ENCODE results near the gene PRKCZ. TPM values are rescaled to one million over a fixed set of nuclear protein-coding genes. Genes with fewer than 3 reads are reported as not detected.
A peak's percentile ranks its signal among the peaks of the same experiment; 100 is the strongest.

The PRKCZ gene
- total and polyA plus RNA-seq, 9 donors: 3.4 to 16.1 (median 5.8) TPM

DNA sequence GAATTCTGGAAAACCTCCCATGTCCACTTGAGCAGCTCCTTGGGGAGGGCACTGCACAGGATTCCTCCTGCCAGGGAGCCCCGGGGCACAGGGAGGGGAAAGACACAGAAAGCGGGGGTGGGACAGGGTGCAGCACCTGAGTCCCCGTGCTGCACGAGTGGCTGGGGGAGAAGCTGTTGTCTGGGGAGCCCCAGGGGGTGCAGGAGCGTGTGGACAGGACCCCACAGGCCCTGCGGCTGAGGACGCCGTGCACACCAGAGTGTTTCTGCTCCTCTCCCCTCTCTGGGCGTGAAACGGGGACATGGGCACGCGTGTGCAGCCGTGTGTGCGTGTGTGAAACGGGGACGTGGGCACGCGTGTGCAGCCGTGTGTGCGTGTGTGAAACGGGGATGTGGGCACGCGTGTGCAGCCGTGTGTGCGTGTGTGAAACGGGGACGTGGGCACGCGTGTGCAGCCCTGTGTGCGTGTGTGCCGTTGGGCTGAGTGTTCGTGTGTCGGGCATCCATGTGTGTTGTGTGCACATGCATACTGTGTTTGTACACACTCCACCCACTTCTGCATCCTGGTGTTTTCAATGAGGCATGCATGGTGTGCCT, 122.4 kb downstream of the PRKCZ start:
- Histone ChIP-seq H3K36me3 (no peaks in the 10 kb centered on the region), H3K9me3 (no peaks in the 10 kb centered on the region), H3K4me1 (ENCODE audit: insufficient read depth) (peaks cover 9% of the 10 kb centered on the region), H3K4me3 (no peak overlapping the region), H3K27me3 (no peaks in the 10 kb centered on the region), H3K27ac (no peak overlapping the region)
- WGBS, 3 donors: 89 to 93% (median 89%) methylated on average over 33 of the region's 33 CpGs
- peak in 1 of 5 donors; percentile 17 for DNase-seq
- intact Hi-C loops (cut with DNase I): loop anchor here in 2 of 4 donors (10.0 kb wide), 2 partner anchors 228 to 372 kb away; no protein-coding TSS in a partner anchor
- TF ChIP-seq, protein P1, sequence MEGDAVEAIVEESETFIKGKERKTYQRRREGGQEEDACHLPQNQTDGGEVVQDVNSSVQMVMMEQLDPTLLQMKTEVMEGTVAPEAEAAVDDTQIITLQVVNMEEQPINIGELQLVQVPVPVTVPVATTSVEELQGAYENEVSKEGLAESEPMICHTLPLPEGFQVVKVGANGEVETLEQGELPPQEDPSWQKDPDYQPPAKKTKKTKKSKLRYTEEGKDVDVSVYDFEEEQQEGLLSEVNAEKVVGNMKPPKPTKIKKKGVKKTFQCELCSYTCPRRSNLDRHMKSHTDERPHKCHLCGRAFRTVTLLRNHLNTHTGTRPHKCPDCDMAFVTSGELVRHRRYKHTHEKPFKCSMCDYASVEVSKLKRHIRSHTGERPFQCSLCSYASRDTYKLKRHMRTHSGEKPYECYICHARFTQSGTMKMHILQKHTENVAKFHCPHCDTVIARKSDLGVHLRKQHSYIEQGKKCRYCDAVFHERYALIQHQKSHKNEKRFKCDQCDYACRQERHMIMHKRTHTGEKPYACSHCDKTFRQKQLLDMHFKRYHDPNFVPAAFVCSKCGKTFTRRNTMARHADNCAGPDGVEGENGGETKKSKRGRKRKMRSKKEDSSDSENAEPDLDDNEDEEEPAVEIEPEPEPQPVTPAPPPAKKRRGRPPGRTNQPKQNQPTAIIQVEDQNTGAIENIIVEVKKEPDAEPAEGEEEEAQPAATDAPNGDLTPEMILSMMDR (IDR thresholded peaks at IDR 0.05): no peak

DNA sequence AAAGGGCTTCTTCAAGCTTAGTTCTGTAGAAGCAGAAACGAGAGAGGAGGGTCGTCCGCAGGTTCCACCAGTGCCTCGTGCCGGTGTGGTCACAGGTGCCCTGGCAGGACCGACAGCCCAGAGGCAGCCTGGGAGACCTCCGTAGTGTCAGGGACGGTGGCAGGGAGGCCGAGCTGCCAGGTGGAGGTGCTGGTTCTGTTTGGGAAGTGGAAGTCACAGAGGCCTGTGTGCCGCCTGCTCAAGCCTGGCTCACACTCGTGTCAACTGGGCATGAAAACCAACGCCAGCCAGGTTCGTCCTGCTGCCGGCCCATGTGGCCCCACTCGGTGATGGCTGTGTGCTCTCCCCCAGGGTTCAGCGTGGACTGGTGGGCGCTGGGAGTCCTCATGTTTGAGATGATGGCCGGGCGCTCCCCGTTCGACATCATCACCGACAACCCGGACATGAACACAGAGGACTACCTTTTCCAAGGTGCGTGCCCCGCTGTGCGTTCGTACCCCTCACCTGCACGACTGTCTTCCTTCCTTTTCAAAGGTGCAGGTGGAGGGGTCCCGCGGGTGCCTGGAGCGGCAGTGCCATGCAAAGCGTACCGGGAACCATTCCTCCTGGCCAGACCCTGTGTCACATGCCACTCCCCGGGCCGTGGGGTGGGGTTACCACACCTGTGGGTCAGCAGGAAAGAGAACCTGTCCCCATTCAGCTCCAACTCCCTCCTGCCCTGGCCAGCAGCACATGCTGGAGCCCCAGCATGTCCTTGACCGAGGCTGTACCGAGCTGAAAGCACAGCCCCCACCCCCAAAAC, 123.5 kb downstream of the PRKCZ start:
- no peaks in the 10 kb centered on the region for H3K36me3 ChIP-seq
- H3K9me3 ChIP-seq: no peaks in the 10 kb centered on the region
- peaks cover 9% of the 10 kb centered on the region for H3K4me1 ChIP-seq (ENCODE audit: insufficient read depth)
- no peak overlapping the region for H3K27ac ChIP-seq
- no peak overlapping the region for H3K4me3 ChIP-seq
- TF ChIP-seq POLR2A (IDR thresholded peaks at IDR 0.05): no peak
- TF ChIP-seq EP300 (IDR thresholded peaks at IDR 0.05): no peak
- TF ChIP-seq, protein P1 (IDR thresholded peaks at IDR 0.05): no peak
- H3K27me3 ChIP-seq: no peaks in the 10 kb centered on the region
- WGBS, 3 donors: 70 to 79% (median 72%) methylated on average over 34 to 37 of the region's 37 CpGs
- intact Hi-C loops (cut with DNase I): loop anchor here in 2 of 4 donors (10.0 kb wide), 2 partner anchors 229 to 371 kb away; no protein-coding TSS in a partner anchor
- DNase-seq: peak in 2 of 5 donors; percentile 36 to 45

DNA sequence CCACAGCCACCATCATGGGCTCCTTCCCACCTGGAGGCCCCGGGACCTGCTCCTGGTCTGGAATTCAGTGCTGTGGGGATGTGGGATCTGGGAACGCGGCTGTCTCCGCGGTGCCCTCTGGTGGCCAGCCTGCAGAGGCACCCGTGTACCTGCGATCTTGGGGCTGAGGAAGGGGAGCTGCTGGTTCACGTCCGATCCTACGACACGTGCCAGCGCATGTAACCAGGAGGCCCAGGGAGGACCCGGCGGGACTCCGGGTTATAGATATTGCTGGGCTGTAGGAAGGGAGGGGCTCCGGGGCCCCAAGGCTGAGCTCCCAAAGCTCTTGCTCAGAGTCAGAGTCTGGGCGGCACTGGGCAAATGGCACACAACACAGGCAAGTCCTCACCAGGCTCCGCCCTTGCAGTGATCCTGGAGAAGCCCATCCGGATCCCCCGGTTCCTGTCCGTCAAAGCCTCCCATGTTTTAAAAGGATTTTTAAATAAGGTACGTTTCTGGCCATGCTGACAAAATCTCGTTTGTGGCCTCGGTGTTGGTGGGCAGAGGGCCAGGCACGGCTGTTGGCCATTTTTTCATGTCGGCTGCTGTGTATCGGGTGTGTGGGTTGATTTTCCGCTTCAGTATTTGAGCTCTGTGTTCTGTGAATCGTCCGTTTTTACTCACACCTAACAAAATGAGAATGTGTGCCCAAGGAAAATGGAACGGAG, 124.3 kb downstream of the PRKCZ start:
- H3K27me3 ChIP-seq: no peaks in the 10 kb centered on the region
- no peak for TF ChIP-seq EP300 (IDR thresholded peaks at IDR 0.05)
- TF ChIP-seq, protein P1 (IDR thresholded peaks at IDR 0.05): peak; percentile 74 to 94 (median 86)
- no peak for TF ChIP-seq POLR2A (IDR thresholded peaks at IDR 0.05)
- H3K9me3 ChIP-seq: no peaks in the 10 kb centered on the region
- peaks cover 9% of the 10 kb centered on the region for H3K4me1 ChIP-seq (ENCODE audit: insufficient read depth)
- intact Hi-C loops (cut with DNase I): loop anchor here in 2 of 4 donors (5.0 to 10.0 kb wide), 3 partner anchors 203 to 370 kb away; no protein-coding TSS in a partner anchor
- DNase-seq: peak; percentile 66 to 80 (median 76)
- H3K36me3 ChIP-seq: no peaks in the 10 kb centered on the region
- peak overlapping the region in 1 of 2 donors; percentile 6 for H3K27ac ChIP-seq
- WGBS, 3 donors: 2 to 4% (median 3%) methylated on average over 31 of the region's 31 CpGs
- H3K4me3 ChIP-seq: peak overlapping the region; percentile 20

DNA sequence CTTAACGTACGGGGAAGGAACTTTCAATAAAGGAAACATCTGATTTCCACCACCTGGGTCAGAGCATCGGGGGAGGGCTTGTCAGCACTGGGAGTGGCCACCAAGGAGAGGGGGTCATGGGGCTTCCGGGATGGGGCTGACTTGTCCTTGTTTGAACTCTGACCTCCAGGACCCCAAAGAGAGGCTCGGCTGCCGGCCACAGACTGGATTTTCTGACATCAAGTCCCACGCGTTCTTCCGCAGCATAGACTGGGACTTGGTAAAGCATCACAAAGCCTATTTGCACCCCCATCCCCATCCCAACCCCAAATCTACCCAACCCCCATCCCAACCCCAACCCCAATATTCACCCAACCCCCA, 124.8 kb downstream of the PRKCZ start:
- Histone ChIP-seq H3K9me3 (no peaks in the 10 kb centered on the region), H3K4me1 (ENCODE audit: insufficient read depth) (peaks cover 9% of the 10 kb centered on the region), H3K27ac (peak overlapping the region in 1 of 2 donors; percentile 6), H3K4me3 (peak overlapping the region; percentile 20), H3K36me3 (no peaks in the 10 kb centered on the region), H3K27me3 (no peaks in the 10 kb centered on the region)
- TF ChIP-seq EP300 (IDR thresholded peaks at IDR 0.05): no peak
- TF ChIP-seq, protein P1 (IDR thresholded peaks at IDR 0.05): no peak
- TF ChIP-seq POLR2A (IDR thresholded peaks at IDR 0.05): no peak
- peak in 2 of 5 donors; percentile 45 to 51 for DNase-seq
- 38 to 49% (median 48%) methylated on average over 9 of the region's 9 CpGs for WGBS, 3 donors
- intact Hi-C loops (cut with DNase I): loop anchor here in 2 of 4 donors (5.0 to 10.0 kb wide), 3 partner anchors 202 to 370 kb away; no protein-coding TSS in a partner anchor
